Pons (tissue), 1 donor: ENCODE measurements around the gene EEPD1.

Experiments
- DNase-seq: peaks from one replicate; pipeline ENCODE4 v3.0.0-alpha.2; 2016; ENCODE audit warnings: low spot score

The EEPD1 gene

DNA sequence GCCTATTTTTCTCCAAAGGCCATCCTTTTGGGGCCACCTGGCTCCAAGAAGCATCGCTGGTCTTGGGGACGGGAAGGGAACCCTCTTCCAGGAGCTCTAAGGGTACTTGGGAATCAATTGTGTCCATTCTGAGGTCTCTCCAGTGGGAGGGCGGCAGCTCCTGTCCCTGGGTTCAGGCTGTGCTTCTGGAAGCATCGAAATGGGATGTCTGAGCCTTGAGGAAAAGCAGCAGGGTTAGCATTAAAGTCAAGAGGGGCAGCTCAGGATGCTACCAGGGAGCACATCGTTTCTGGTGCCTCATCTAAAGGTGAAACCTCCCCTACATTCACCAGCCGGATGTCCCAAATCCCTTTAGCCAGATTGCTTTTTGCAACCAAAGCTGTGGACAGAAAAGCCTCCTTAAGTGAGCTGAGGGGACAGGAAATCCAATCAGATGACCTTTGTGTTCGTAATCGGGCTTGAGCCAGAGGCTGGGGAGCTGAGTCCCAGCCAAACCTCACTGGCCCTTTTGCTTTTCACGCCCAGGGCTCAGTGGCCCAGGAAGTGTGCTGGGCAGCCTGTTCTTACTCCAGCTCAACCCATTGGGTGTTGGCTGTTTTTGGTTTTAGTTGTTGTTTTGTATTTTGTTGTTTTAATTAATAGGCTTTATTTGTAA lies 147.8 kb downstream of the EEPD1 start:
- DNase-seq, result no peak

DNA sequence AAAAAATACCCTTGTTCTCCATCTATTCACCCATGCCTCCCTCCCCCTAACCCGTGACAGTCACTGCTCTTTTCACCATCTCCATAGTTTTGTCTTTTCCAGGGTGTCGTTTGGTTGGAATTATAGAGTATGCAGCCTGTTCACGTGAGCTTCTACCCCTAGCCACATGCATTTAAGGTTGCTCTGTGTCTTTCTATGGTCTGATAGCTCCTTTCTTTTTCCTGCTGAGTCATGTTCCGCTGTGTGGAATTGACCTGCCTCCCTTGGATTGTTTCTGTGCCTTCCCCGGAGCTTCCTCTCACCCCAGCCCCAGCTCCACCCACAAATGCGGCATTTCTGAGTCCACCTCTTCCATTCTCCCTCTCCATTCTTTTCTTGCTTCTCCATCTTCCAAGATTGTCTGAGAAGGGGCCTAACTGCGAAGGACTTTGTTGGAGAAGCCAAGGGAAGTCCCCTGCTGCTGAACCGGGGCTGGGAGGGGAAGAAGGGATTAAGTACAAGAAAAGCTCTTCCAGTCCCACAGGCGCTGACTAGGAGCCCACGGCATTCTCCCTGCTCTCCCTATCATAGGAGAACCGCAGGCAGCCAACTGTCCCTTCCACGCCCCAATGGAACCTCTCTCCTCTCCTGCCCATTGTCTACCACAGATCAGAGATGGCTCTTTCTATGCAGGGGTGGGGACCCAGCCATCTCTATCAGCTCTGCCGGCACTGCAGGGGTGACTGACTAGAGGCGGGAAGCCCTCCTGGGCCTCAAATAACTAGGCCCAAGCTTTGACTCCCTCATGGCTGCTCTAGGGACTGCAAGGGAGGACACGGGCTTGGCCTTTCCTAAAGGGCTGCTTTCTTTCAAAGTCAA lies 149.1 kb downstream of the EEPD1 start:
- DNase-seq, result no peak

DNA sequence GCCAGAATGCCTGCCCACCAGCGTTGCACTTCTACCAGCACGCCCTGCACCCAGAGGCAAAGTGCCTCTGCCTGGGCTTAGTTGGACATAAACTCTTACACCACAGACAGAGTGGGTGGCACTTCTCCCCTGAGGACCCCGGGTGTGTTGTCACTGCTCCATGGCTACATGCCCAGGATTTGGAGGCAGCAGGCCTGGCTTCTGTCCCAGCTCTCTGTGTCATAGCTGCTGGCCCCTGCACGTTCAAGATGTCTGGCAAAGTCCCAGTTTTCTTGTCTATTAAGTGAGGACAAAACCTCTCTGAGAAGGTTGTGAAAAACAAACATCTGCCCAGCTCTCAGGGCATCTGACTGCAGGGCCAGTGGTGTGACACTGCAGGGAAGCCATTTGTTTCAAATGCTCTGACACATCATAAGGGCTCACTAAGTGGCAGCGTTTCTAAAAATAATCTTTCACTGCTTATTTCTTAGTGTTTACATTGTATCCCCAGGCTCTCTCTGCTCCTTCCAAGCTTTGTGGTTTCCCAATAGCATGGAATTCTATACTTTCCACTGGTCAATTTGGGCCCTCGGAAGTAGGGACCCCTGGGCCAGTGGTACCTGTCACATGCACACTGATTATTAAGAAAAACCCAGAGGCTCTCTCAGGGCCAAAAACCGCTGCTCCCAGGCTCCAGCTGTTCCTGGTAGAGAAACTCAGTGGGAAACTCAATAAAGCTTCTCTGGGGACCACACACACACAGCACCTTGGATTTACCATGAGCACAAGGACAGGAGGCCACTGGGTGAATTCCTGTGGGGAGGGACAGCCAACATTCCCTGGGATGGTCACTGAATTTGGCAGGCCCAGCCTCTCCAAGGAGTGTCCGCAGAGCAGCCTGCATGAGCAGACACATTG lies 150.4 kb downstream of the EEPD1 start:
- DNase-seq, result peak; percentile 95

- DNase-seq, result peak; percentile 20
Observed at GRCh38 chr7:36304099-36304425, 151.0 kb downstream of the EEPD1 start.

DNA sequence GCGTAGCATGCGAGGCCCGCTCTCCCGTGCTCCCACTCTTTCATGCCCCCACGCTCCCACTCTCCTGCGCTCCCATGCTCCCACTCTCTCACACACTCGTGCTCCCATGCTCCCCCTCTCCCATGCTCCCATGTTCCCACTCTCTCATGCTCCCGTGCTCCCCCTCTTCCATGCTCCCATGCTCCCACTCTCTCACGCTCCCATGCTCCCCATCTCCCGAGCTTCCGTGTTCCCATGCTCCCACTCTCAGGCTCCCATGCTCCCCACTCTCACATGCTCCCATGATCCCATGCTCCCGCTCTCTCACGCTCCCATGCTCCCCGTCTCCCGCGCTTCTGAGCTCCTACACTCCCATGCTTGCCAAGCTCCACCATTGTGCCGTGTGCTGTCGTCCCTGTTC lies 152.2 kb downstream of the EEPD1 start:
- no peak for DNase-seq

GRCh38 chr7:36305648-36306047 lies 152.6 kb downstream of the EEPD1 start:
- DNase-seq, result no peak

GRCh38 chr7:36306222-36306621 lies 153.2 kb downstream of the EEPD1 start:
- DNase-seq, result no peak

GRCh38 chr7:36306722-36307121 lies 153.7 kb downstream of the EEPD1 start:
- no peak for DNase-seq

- no peak for DNase-seq
Observed at GRCh38 chr7:36308031-36308430, 155.0 kb downstream of the EEPD1 start.

DNA sequence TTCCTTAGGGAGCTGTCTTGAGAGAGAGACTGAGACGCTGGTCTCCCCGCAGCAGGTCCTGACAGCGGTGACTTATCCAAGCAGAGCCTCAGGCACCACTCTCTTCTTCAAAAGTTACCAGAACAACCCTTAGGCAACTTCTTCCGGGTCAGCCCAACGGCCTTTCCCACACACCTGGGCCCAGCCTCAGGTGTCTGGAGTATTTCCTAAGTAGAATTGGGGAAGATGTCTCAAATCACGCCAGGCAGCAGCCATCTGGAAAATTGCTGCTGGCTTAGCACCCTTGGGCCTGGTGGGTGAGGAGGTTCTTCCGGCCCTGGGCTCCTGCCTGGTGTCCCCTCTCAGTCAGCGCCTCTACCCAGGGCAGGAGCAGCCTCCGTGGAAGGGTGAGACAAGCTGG lies 156.2 kb downstream of the EEPD1 start:
- no peak for DNase-seq

DNA sequence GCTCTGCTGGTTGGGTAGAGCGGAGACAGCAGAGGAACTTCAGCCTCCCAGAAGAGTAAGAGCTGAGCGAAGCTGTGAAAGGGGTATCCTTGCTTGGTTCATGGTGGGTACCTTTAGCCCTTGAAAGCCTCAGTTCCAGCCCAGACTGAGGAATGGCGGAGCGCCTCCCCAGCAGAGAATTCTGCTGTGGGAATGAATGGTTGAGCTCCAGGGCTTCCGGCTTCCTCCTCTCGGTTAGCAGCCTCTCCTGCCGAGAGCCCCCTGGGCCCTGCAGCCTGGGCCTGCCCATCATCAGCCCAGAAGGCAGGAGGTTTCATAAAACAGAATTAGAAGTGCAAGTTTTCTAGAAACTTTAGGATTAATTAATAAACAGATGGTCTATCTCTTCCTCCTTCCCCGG lies 156.7 kb downstream of the EEPD1 start:
- no peak for DNase-seq

DNA sequence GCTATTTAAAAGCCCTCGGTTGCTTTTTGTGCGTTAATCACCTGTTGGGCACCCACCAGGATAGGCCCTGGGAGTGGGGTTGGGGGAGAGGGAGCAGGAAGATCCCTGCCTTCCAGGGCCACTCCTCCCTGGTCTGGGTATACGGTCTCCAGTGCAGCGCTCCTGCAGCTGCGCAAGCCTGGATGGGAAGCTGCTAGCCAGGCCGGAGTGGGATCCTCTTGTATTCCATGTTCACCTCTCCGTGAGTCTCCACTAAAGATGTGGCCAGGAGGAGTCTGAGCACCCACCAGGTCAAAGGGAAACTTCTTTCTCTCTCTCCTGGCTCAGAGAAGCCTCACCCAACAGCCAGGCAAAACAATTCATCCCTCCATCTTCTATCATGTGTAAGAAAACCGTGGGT lies 157.8 kb downstream of the EEPD1 start:
- no peak for DNase-seq

DNA sequence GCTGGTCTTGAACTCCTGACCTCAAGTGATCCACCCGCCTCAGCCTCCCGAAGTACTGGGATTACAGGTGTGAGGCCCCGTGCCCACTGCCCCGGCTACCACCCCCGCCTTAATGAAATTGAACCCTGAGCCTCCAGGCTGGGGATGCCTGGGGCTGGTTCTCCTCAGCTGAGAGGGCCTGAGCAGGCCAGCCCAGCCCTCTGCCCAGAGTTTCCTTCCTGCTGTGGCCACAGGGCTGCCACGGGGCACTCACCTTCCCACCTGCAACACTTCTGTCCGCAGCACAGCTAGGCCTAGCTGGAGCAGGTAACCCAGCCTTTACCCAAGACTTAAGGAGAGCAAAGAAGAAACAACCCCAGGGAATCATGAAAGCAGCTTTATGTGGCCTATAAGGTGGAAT lies 158.5 kb downstream of the EEPD1 start:
- DNase-seq, result no peak

DNA sequence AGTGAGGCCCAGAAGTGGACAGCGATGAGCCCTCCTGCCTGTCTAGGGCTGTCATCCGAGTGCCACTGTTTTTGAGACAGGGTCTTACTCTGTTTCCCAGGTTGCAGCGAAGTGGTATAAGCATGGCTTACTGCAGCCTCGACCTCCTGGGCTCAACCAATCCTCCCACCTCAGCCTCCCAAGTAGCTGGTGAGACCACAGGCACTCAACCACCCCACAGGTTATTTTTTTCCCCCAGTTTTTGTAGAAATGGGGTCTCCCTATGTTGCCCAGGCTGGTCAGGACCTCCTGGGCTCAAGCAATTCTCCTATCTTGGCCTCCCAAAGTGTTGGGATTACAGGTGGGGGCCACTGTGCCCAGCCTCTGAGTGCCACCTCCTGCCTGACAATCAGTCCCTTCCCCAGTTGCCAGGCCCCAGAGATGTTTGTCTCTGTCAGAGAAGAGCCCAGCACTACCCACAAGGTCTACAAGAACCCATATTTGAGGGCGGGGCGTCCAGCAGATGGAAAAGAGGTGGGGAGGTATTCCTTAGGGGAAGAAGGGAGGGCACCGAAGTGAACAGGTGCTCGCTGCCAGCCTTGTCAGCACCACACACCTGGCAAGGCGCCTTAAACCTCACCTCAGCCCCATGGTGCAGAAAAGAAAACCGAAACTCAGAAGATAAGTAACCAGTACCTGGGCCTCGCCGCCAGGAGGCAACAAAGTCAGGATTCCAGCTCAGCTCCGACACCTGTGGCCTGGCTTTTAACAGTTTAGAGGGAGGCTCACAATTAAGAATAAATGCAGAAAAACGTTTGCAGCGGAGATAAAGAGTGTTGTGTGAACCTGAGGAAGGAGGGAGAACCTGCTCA lies 159.2 kb downstream of the EEPD1 start:
- no peak for DNase-seq

DNA sequence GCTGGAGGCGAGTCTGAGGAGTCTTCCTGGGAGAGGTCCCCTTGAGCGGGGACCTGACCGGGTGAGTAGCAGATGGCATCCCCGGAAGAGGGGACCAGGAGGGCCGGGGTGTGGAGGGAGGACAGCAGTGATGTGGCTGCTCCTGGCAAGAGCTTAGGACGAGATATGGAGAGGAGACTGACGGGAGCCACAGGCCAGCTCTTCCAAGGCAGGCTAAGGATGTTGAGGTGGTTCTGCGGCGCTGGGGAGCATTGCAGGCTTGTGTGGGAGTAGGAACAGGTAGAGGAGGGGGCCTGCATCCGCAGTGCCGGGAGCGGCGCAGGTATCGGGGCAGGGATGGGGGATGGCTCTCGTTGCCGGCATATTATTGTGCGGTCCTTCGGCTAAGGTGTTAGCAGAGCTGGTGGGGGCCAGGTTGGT lies 159.9 kb downstream of the EEPD1 start:
- no peak for DNase-seq

- DNase-seq, result no peak
Observed at GRCh38 chr7:36313607-36314006, 160.6 kb downstream of the EEPD1 start.

- no peak for DNase-seq
Observed at GRCh38 chr7:36314491-36314890, 161.4 kb downstream of the EEPD1 start.

DNA sequence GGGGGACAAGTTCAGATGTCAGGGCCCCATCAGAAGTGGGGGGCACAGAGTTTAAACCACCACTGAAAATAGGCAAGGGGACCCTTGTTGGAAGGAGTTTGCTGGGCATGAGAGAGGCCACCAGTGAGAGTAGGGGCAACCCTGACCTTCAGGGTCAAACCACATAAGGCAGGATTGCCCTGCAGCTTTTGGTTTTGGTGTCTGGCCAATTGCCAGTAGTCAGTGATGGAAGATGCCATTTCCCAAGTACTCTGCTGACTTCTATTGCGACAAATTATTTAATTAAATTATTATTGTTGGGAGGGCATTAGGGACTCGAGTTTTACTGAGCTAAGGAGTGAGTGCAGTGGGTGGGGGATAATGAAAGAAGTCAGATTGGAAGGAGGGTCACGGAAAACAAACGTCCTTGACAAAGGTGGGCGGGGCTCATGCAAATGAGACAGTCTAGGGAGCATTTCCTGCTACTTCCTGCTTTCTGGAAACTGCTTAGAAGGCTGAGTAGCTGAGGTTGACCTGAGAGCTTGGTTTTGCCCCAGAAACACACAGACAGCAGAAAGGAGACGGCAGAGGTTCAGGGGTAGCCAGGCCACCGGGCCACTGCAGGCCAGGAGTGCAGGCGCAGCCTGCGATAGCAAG lies 162.4 kb downstream of the EEPD1 start:
- no peak for DNase-seq

DNA sequence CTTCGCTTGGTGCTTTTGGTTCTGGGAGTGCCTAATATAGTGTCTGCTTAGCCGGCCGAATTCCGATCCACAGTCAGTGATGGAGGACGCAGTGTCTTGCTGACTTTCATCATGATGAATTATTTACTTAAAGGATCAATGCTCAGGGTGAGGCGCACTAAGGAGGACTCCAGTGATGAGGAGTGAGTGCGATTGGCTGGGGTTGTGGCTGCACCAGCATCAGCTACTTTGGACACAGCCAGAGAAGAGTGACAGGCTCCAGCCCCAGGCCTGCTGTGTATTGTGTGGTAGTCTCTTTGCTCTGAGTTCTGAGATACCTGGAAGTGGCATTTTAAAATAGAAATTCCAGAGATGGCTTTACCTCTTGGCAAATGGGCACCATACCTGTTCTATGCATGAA lies 163.3 kb downstream of the EEPD1 start:
- no peak for DNase-seq

GRCh38 chr7:36317276-36317675 lies 164.2 kb downstream of the EEPD1 start:
- no peak for DNase-seq

DNA sequence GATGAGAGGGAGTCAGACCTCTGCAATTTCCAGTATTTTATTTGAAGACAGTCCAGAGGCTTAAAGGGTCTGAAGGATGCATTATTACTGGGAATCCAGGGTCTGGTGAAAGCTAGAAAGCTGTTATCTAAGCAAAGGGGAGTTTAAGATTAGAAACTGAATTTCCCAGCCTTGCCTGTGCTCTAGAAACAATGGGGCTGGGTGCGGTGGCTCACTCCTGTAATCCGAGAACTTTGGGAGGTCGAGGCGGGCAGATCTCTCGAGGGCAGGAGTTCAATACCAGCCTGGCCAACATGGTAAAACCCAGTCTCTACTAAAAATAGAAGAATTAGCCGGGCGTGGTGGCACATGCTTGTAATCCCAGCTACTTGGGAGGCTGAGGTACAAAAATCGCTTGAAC lies 165.1 kb downstream of the EEPD1 start:
- no peak for DNase-seq
